MCF 10A (cell line): ENCODE results near the gene RIMS3. TPM values are rescaled to one million over a fixed set of nuclear protein-coding genes. Genes with fewer than 3 reads are reported as not detected.

Experiments
- BruUV-seq: library from RNA; stranded (reverse); fragments of 400-500 nt; replicated peaks from 2 replicates; lab custom pipeline; 2021; lab: Mats Ljungman, UMichigan
- CTCF ChIA-PET: fragments of 300-600 bp; sonication (Branson Sonifier 250); formaldehyde crosslinking; extraction: SDS; loops from one replicate; lab custom pipeline; 2021; ENCODE audit warnings: antibody characterized with exemption, inconsistent platforms; lab: Yijun Ruan, JAX
- POLR2A ChIA-PET: fragments of 300-600, 350-650 bp; sonication (Branson Sonifier 250); formaldehyde crosslinking; extraction: SDS; loops from one replicate; lab custom pipeline; 2020; ENCODE audit warnings: antibody characterized with exemption, inconsistent platforms; lab: Yijun Ruan, JAX
- DNase-seq: peaks from one replicate; pipeline ENCODE4 v3.0.0-alpha.2; 2018; ENCODE audit not compliant: unreplicated experiment
- H3K27ac Mint-ChIP-seq: one replicate; pipeline ENCODE4 v1.8.0; 2022; ENCODE audit warnings: mild to moderate bottlenecking, low read depth, mixed read lengths; ENCODE audit not compliant: unreplicated experiment
- H3K27me3 Mint-ChIP-seq: one replicate; pipeline ENCODE4 v1.8.0; 2022; ENCODE audit warnings: mixed read lengths; ENCODE audit not compliant: insufficient read depth, unreplicated experiment
- H3K36me3 Mint-ChIP-seq: one replicate; pipeline ENCODE4 v1.8.0; 2022; ENCODE audit warnings: mild to moderate bottlenecking, moderate library complexity, mixed read lengths; ENCODE audit not compliant: insufficient read depth, unreplicated experiment
- H3K4me1 Mint-ChIP-seq: one replicate; pipeline ENCODE4 v1.8.0; 2022; ENCODE audit warnings: mixed read lengths; ENCODE audit not compliant: insufficient read depth, unreplicated experiment
- H3K4me3 Mint-ChIP-seq: one replicate; pipeline ENCODE4 v1.8.0; 2022; ENCODE audit warnings: mild to moderate bottlenecking, moderate library complexity, mixed read lengths; ENCODE audit not compliant: unreplicated experiment
- H3K9me3 Mint-ChIP-seq: one replicate; pipeline ENCODE4 v1.8.0; 2022; ENCODE audit warnings: mixed read lengths; ENCODE audit not compliant: unreplicated experiment
- CTCF ChIP-seq: fragments of 200-600 bp; IDR thresholded peaks from one replicate; pipeline ENCODE4 v1.8.0; 2022; ENCODE audit warnings: antibody characterized with exemption, mild to moderate bottlenecking; ENCODE audit not compliant: unreplicated experiment
- intact Hi-C: fragments of 100-400 bp; cut with micrococcal nuclease; formaldehyde crosslinking; loops from 2 replicates; pipeline ENCODE4 v1.14.1; 2022
- total RNA-seq: library from RNA; stranded (reverse); gene quantifications from 2 replicates; pipeline ENCODE4 v1.2.3, GENCODE V29; 2022

Gene RIMS3
- total RNA-seq, 1 experiment from 2014 or later, result 0.58 TPM

GRCh38 chr1:40652979-40653378, 12.5 kb downstream of the RIMS3 start:
- ChIA-PET POLR2A (no interaction called here), CTCF (interaction anchor here (0.6 to 1.0 kb wide), 2 partner anchors 10 to 96 kb away, joined by 3 to 4 read pairs; no protein-coding TSS in a partner anchor)
- no peak for DNase-seq
- Mint-ChIP-seq H3K4me1 (no peaks in the 10 kb centered on the region), H3K27ac (no peak overlapping the region), H3K36me3 (no peaks in the 10 kb centered on the region), H3K4me3 (no peak overlapping the region), H3K9me3 (no peaks in the 10 kb centered on the region), H3K27me3 (no peaks in the 10 kb centered on the region)
- intact Hi-C loops, result no loop called here
- no peak for TF ChIP-seq CTCF
- no TSS peak for BruUV-seq

- Mint-ChIP-seq H3K4me1 (no peaks in the 10 kb centered on the region), H3K27ac (no peak overlapping the region), H3K9me3 (no peaks in the 10 kb centered on the region), H3K36me3 (no peaks in the 10 kb centered on the region), H3K27me3 (no peaks in the 10 kb centered on the region), H3K4me3 (no peak overlapping the region)
- no TSS peak for BruUV-seq
- intact Hi-C loops, result no loop called here
- CTCF ChIA-PET, result interaction anchor here (0.6 to 1.0 kb wide), 2 partner anchors 11 to 96 kb away, joined by 3 to 4 read pairs; no protein-coding TSS in a partner anchor
- no peak for DNase-seq
- POLR2A ChIA-PET, result no interaction called here
- TF ChIP-seq CTCF, result no peak
These were observed 13.0 kb downstream of the RIMS3 start for GRCh38 chr1:40652468-40652867.

GRCh38 chr1:40651138-40651857, 14.2 kb downstream of the RIMS3 start:
- Mint-ChIP-seq H3K4me3 (no peak overlapping the region), H3K36me3 (peaks cover 6% of the 10 kb centered on the region), H3K4me1 (peaks cover 4% of the 10 kb centered on the region), H3K27me3 (no peaks in the 10 kb centered on the region), H3K27ac (no peak overlapping the region), H3K9me3 (no peaks in the 10 kb centered on the region)
- intact Hi-C loops, result no loop called here
- TF ChIP-seq CTCF, result no peak
- BruUV-seq, result no TSS peak
- CTCF ChIA-PET, result interaction anchor here (0.6 kb wide), 1 partner anchor 118 kb away, joined by 3 read pairs; no protein-coding TSS in a partner anchor
- POLR2A ChIA-PET, result interaction anchor here (0.5 to 0.6 kb wide), 2 partner anchors 120 to 201 kb away, joined by 3 read pairs; partner anchors contain the start of gene ZNF684
- no peak for DNase-seq

- no peak overlapping the region for H3K4me3 Mint-ChIP-seq
- intact Hi-C loops, result no loop called here
- peaks cover 6% of the 10 kb centered on the region for H3K4me1 Mint-ChIP-seq
- no TSS peak for BruUV-seq
- H3K27me3 Mint-ChIP-seq, result no peaks in the 10 kb centered on the region
- DNase-seq, result no peak
- no peak overlapping the region for H3K27ac Mint-ChIP-seq
- H3K36me3 Mint-ChIP-seq, result peaks cover 6% of the 10 kb centered on the region
- POLR2A ChIA-PET, result no interaction called here
- no peak for TF ChIP-seq CTCF
- no peaks in the 10 kb centered on the region for H3K9me3 Mint-ChIP-seq
- CTCF ChIA-PET, result interaction anchor here (0.7 to 1.0 kb wide), 4 partner anchors 12 to 139 kb away, joined by 3 to 4 read pairs (median 4); no protein-coding TSS in a partner anchor
These were observed 15.4 kb downstream of the RIMS3 start for GRCh38 chr1:40650075-40650474.
